ENCODE measurements around the gene PSME3IP1.

DNA sequence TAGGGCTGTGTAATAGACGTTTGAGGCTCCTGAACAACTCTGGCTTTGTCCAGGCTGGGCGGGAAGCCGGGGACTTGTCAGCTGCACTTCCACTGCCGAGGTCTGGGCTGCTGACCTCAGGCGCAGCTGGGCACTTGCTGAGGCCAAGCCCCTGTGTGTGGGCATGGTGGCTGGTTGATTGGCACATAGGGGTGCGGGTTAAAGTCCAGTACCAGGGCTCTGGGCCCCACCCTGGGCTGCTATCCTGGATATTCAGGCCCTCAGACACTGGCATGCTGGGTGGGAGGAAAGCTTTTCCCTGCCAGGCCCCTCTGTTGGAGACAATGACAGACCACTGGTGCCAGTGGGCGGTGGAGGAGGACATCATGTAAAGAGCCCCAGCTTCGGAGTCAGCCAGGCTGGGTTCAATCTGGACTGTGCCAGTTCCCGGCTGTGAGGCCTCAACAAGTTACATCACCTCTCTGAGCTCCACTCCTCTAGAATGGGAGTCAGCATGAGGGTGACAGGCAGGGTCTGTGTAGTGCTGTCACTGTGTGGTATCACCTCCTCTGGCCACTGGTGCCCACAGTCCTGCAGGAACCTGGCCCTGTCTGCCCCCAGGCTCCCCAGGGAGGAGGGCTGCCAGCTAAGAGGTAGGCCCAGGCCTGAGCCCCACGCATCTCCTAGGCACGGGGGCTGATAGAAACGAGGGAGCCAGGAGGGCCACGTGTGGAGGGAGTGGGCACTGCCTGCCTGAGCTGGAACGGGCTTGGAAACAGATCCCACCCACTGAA, 42.5 kb downstream of the PSME3IP1 start:
- TF ChIP-seq RELA (CRISPR knock-in tag; IDR thresholded peaks at IDR 0.05; ENCODE audit: borderline replicate concordance) (no peak), MYBL2 (CRISPR knock-in tag; IDR thresholded peaks at IDR 0.05) (no peak), ZNF263 (CRISPR knock-in tag; IDR thresholded peaks at IDR 0.05; ENCODE audit: low read depth) (no peak)
- TF ChIP-seq, protein P1, sequence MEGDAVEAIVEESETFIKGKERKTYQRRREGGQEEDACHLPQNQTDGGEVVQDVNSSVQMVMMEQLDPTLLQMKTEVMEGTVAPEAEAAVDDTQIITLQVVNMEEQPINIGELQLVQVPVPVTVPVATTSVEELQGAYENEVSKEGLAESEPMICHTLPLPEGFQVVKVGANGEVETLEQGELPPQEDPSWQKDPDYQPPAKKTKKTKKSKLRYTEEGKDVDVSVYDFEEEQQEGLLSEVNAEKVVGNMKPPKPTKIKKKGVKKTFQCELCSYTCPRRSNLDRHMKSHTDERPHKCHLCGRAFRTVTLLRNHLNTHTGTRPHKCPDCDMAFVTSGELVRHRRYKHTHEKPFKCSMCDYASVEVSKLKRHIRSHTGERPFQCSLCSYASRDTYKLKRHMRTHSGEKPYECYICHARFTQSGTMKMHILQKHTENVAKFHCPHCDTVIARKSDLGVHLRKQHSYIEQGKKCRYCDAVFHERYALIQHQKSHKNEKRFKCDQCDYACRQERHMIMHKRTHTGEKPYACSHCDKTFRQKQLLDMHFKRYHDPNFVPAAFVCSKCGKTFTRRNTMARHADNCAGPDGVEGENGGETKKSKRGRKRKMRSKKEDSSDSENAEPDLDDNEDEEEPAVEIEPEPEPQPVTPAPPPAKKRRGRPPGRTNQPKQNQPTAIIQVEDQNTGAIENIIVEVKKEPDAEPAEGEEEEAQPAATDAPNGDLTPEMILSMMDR (IDR thresholded peaks at IDR 0.05) = no peak
- TF ChIP-seq, protein P2, sequence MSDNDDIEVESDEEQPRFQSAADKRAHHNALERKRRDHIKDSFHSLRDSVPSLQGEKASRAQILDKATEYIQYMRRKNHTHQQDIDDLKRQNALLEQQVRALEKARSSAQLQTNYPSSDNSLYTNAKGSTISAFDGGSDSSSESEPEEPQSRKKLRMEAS (CRISPR knock-in tag; IDR thresholded peaks at IDR 0.05) = no peak
